ENCODE data around the gene AUTS2.

The AUTS2 gene

DNA sequence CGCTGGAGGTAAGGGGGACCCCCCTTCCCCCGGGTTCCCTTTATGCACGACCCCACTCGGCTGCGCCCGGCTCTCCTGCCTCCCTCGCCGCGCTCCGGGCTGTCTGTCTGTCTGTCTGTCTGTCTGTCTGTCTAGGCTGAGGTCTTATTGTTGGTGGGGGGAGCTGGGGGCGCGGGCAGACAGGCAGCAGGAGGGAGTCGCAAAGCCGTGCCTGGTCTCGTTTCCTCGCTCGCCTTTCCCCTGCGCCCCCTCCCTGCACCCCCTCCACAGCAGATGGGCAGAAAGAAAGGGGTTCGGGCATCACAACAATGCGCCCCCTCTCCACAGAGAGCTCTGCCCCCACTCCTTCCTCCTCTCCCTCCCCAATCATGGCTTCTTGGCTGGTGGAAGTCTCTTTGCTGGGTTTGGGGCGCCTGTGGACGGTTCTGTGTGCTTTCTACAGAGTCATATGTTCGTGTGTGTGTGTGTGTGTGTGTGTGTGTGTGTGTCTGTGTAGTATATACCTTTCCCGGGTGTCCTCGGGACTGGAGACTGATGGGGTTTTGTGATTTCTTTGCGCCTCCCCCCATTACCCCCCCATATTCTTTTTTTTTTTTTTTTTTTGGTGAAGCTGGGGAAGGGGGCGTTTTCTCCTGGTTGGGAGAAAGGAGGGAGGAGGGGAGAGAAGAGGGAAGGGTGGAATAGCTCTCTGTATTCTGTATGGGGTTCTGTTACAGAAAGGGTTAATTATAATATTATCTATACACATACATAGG, 1.9 kb downstream of the AUTS2 start:
- H3K27ac ChIP-seq (ENCODE audit: extremely low read depth, low read depth, low read length) = peak overlapping the region; percentile 98
- ChIA-PET POLR2A (interaction anchor here (0.7 to 1.6 kb wide), 4 partner anchors 56 to 555 kb away, joined by 4 to 12 read pairs (median 6); no protein-coding TSS in a partner anchor), CTCF (interaction anchor here (0.6 to 1.1 kb wide), 5 partner anchors 59 to 544 kb away, joined by 3 to 6 read pairs (median 3); no protein-coding TSS in a partner anchor)
- H3K36me3 ChIP-seq (ENCODE audit: control insufficient read depth in 2 of 2, insufficient read depth in 1 of 2, low read length in 2 of 2) = no peaks in the 10 kb centered on the region
- peak overlapping the region; percentile 89 for H3K4me3 ChIP-seq (ENCODE audit: low read depth, low read length)
- no peaks in the 10 kb centered on the region for H3K9me3 ChIP-seq (ENCODE audit: control insufficient read depth, insufficient read depth, low read depth, low read length)
- peaks cover 38% of the 10 kb centered on the region for H3K4me1 ChIP-seq (ENCODE audit: control insufficient read depth, insufficient read depth, low read length)
- no peak for TF ChIP-seq ZNF214 (tag by site-specific recombination; IDR thresholded peaks at IDR 0.05; ENCODE audit: borderline replicate concordance)
- no peak for TF ChIP-seq ZEB2 (tag by site-specific recombination; IDR thresholded peaks at IDR 0.05)
- TF ChIP-seq HIC1 (tag by site-specific recombination; IDR thresholded peaks at IDR 0.05) = peak; percentile 49; the same call in 1 of the 2 replicates
- no peak for TF ChIP-seq SALL2 (tag by site-specific recombination; IDR thresholded peaks at IDR 0.05; ENCODE audit: borderline replicate concordance)
- no peak for TF ChIP-seq GLI4 (tag by site-specific recombination; IDR thresholded peaks at IDR 0.05)
- TF ChIP-seq, protein P1, sequence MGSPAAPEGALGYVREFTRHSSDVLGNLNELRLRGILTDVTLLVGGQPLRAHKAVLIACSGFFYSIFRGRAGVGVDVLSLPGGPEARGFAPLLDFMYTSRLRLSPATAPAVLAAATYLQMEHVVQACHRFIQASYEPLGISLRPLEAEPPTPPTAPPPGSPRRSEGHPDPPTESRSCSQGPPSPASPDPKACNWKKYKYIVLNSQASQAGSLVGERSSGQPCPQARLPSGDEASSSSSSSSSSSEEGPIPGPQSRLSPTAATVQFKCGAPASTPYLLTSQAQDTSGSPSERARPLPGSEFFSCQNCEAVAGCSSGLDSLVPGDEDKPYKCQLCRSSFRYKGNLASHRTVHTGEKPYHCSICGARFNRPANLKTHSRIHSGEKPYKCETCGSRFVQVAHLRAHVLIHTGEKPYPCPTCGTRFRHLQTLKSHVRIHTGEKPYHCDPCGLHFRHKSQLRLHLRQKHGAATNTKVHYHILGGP (tag by site-specific recombination; IDR thresholded peaks at IDR 0.05) = no peak
- no peak for TF ChIP-seq ZNF544 (tag by site-specific recombination; IDR thresholded peaks at IDR 0.05)
- no peak for TF ChIP-seq ZNF26 (tag by site-specific recombination; IDR thresholded peaks at IDR 0.05)
- TF ChIP-seq, protein P2, sequence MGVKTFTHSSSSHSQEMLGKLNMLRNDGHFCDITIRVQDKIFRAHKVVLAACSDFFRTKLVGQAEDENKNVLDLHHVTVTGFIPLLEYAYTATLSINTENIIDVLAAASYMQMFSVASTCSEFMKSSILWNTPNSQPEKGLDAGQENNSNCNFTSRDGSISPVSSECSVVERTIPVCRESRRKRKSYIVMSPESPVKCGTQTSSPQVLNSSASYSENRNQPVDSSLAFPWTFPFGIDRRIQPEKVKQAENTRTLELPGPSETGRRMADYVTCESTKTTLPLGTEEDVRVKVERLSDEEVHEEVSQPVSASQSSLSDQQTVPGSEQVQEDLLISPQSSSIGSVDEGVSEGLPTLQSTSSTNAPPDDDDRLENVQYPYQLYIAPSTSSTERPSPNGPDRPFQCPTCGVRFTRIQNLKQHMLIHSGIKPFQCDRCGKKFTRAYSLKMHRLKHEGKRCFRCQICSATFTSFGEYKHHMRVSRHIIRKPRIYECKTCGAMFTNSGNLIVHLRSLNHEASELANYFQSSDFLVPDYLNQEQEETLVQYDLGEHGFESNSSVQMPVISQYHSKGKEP (tag by site-specific recombination; IDR thresholded peaks at IDR 0.05) = no peak
- TF ChIP-seq ZBTB8A (tag by site-specific recombination; IDR thresholded peaks at IDR 0.05) = peak; percentile 63
- no peak for TF ChIP-seq TRIM28 (IDR thresholded peaks at IDR 0.05; ENCODE audit: borderline replicate concordance, low read length)
- TF ChIP-seq, protein P3, sequence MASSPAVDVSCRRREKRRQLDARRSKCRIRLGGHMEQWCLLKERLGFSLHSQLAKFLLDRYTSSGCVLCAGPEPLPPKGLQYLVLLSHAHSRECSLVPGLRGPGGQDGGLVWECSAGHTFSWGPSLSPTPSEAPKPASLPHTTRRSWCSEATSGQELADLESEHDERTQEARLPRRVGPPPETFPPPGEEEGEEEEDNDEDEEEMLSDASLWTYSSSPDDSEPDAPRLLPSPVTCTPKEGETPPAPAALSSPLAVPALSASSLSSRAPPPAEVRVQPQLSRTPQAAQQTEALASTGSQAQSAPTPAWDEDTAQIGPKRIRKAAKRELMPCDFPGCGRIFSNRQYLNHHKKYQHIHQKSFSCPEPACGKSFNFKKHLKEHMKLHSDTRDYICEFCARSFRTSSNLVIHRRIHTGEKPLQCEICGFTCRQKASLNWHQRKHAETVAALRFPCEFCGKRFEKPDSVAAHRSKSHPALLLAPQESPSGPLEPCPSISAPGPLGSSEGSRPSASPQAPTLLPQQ (tag by site-specific recombination; IDR thresholded peaks at IDR 0.05) = no peak
- no peak for TF ChIP-seq PRDM10 (tag by site-specific recombination; IDR thresholded peaks at IDR 0.05)
- 0 out of 2 replicates have a peak, but pooled peaks have one; percentile 6 for TF ChIP-seq GFI1B (tag by site-specific recombination; IDR thresholded peaks at IDR 0.05)
- TF ChIP-seq KLF16 (tag by site-specific recombination; IDR thresholded peaks at IDR 0.05) = 0 out of 2 replicates have a peak, but pooled peaks have one; percentile 53
- TF ChIP-seq ZSCAN30 (tag by site-specific recombination; IDR thresholded peaks at IDR 0.05) = no peak
- TF ChIP-seq ZNF398 (tag by site-specific recombination; IDR thresholded peaks at IDR 0.05) = peak; percentile 99
- no peak for TF ChIP-seq ZNF132 (tag by site-specific recombination; IDR thresholded peaks at IDR 0.05; ENCODE audit: borderline replicate concordance)
- no peak for TF ChIP-seq ZNF48 (tag by site-specific recombination; IDR thresholded peaks at IDR 0.05)
- peak; percentile 79 for TF ChIP-seq PRDM1 (tag by site-specific recombination; IDR thresholded peaks at IDR 0.05)
- TF ChIP-seq ZNF571 (tag by site-specific recombination; IDR thresholded peaks at IDR 0.05) = no peak
- no peak for TF ChIP-seq ZNF530 (tag by site-specific recombination; IDR thresholded peaks at IDR 0.05; ENCODE audit: low read depth)
- TF ChIP-seq ZNF747 (tag by site-specific recombination; IDR thresholded peaks at IDR 0.05) = no peak
